Stimulated activated CD8-positive, alpha-beta memory T cell treated with anti-CD3 and anti-CD28 coated beads, Interleukin-2, amount 100 ng/mL, for 48 hours (primary cell): Measurements from ENCODE around the gene PAN2.
"Not testable (repeated sequence)": the region's sequence is repeated elsewhere in the genome, so short reads cannot be mapped to it uniquely, and the experiment has no call there.

Source experiments
- DNase-seq, 2 donors: peaks; one replicate each; pipeline ENCODE4 v3.0.0-alpha.2; 2020; ENCODE audit warnings: low read depth in 2 of 2

PAN2 gene

GRCh38 chr12:56347255-56347654 is 13.5 kb upstream of the PAN2 start:
- not testable (repeated sequence) for DNase-seq

- no peak for DNase-seq
Observed at GRCh38 chr12:56346675-56347074, 12.9 kb upstream of the PAN2 start.

GRCh38 chr12:56342290-56342689 is 8.5 kb upstream of the PAN2 start:
- DNase-seq = not testable (repeated sequence)

GRCh38 chr12:56341616-56342015 is 7.8 kb upstream of the PAN2 start:
- DNase-seq = no peak

GRCh38 chr12:56339158-56339422 is 5.3 kb upstream of the PAN2 start:
- no peak for DNase-seq

GRCh38 chr12:56338308-56339157 is 4.7 kb upstream of the PAN2 start, which contains the start of gene IL23A:
Gene IL23A (plus strand): TSS chr12:56338884. CDS start chr12:56339045, 161 bp downstream.
- peak; percentile 68 to 84 for DNase-seq

- DNase-seq = no peak
Observed at GRCh38 chr12:56337753-56338251, 4.0 kb upstream of the PAN2 start.

GRCh38 chr12:56336361-56337167 is 2.8 kb upstream of the PAN2 start:
- no peak for DNase-seq

GRCh38 chr12:56335527-56335926 is 1.7 kb upstream of the PAN2 start:
- not testable (repeated sequence) for DNase-seq

GRCh38 chr12:56334490-56334793 is 642 bp upstream of the PAN2 start:
- no peak for DNase-seq

- no peak for DNase-seq
Observed at GRCh38 chr12:56333197-56333678, 562 bp downstream of the PAN2 start.

- DNase-seq = no peak
Observed at GRCh38 chr12:56332512-56333196, 1.1 kb downstream of the PAN2 start.

GRCh38 chr12:56330936-56331490 is 2.8 kb downstream of the PAN2 start:
- no peak for DNase-seq

- no peak for DNase-seq
Observed at GRCh38 chr12:56326533-56326932, 7.3 kb downstream of the PAN2 start.

- no peak for DNase-seq
Observed at GRCh38 chr12:56326126-56326525, 7.7 kb downstream of the PAN2 start.

- DNase-seq = no peak
Observed at GRCh38 chr12:56324206-56324605, 9.6 kb downstream of the PAN2 start.

- DNase-seq = not testable (repeated sequence)
Observed at GRCh38 chr12:56321610-56322009, 12.2 kb downstream of the PAN2 start.

GRCh38 chr12:56321027-56321426 is 12.8 kb downstream of the PAN2 start:
- DNase-seq = no peak

- DNase-seq = no peak
Observed at GRCh38 chr12:56317675-56318074, 16.1 kb downstream of the PAN2 start.

- DNase-seq = peak; percentile 89 to 95
Observed at GRCh38 chr12:56315622-56316473, 18.0 kb downstream of the PAN2 start, which contains the start of gene CNPY2. Gene CNPY2 (minus strand): TSS chr12:56315988. CDS start chr12:56315217, 771 bp downstream.

- DNase-seq = no peak
Observed at GRCh38 chr12:56315249-56315621, 18.6 kb downstream of the PAN2 start.
